CD4-positive, alpha-beta T cell treated with Interleukin-17A for 4 hours (primary cell): ENCODE measurements around the gene HOXC9.

Experiments used
- DNase-seq: peaks from one replicate; pipeline ENCODE4 v3.0.0-alpha.2; 2020; ENCODE audit warnings: mixed read lengths

HOXC9 gene

DNA sequence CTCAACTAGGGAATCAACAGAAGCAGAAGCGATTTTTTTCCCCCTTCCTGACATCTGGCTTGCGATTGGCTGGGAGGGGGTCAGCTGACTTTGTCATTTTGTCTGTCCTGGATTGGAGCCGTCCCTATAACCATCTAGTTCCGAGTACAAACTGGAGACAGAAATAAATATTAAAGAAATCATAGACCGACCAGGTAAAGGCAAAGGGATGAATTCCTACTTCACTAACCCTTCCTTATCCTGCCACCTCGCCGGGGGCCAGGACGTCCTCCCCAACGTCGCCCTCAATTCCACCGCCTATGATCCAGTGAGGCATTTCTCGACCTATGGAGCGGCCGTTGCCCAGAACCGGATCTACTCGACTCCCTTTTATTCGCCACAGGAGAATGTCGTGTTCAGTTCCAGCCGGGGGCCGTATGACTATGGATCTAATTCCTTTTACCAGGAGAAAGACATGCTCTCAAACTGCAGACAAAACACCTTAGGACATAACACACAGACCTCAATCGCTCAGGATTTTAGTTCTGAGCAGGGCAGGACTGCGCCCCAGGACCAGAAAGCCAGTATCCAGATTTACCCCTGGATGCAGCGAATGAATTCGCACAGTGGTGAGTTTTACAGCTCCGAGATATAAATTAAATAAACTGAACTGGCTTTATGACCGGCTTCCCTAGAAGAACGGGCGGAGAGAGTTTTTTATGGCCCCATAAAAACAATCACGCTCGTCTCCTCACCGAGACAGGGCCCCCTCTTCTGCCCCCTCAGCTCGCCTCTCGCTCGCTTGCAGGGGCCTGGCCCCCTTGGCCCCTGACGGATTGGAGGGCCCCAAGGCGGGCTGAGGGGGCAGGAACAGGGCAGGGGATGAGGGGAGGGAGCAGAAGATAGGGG, 28.6 kb downstream of the HOXC9 start, which contains the start of gene HOXC6:
Gene HOXC6, plus strand, starts transcription at position 127 of the 888 bp plus-strand sequence. Its CDS starts 82 bp downstream, at position 209.
- no peak for DNase-seq

DNA sequence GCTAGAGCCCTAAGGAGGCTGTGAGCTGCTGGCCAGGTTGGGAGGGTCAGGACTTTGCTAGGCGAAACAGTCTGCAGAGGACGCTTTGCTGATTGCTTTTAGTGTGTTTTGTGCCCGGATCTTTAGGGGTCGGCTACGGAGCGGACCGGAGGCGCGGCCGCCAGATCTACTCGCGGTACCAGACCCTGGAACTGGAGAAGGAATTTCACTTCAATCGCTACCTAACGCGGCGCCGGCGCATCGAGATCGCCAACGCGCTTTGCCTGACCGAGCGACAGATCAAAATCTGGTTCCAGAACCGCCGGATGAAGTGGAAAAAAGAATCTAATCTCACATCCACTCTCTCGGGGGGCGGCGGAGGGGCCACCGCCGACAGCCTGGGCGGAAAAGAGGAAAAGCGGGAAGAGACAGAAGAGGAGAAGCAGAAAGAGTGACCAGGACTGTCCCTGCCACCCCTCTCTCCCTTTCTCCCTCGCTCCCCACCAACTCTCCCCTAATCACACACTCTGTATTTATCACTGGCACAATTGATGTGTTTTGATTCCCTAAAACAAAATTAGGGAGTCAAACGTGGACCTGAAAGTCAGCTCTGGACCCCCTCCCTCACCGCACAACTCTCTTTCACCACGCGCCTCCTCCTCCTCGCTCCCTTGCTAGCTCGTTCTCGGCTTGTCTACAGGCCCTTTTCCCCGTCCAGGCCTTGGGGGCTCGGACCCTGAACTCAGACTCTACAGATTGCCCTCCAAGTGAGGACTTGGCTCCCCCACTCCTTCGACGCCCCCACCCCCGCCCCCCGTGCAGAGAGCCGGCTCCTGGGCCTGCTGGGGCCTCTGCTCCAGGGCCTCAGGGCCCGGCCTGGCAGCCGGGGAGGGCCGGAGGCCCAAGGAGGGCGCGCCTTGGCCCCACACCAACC, 29.8 kb downstream of the HOXC9 start:
- DNase-seq = no peak

DNA sequence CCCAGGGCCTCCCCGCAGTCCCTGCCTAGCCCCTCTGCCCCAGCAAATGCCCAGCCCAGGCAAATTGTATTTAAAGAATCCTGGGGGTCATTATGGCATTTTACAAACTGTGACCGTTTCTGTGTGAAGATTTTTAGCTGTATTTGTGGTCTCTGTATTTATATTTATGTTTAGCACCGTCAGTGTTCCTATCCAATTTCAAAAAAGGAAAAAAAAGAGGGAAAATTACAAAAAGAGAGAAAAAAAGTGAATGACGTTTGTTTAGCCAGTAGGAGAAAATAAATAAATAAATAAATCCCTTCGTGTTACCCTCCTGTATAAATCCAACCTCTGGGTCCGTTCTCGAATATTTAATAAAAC, 30.5 kb downstream of the HOXC9 start:
- DNase-seq = no peak

DNA sequence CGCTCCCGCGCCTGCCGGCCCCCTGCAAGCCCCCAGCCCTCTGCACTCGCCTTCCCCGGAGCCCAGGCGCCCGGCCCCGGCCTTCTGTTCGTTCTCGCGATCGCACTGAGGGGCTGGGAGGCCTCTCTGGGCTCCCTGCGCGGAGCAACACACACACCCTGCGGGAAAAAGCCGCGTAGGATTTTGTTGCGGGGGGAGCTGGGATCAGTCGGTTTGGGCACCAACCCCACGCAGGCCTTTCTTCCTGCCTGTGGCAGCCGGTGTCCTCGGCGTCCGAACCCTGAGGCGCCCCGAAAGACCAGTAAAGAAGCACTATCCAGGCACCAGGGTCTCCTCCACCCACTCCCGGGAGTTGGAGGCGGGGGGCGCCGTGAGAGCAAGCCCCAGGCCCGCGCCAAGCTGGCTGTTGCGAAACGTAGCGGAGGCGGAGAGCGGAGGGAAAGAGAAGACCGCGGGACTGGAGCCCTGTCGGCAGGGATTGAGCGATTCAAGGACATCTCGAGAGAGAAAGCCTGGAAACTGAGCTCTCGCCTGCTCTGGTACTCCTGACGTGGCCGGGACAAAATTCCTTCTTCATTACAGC, 31.0 kb downstream of the HOXC9 start:
- DNase-seq = no peak

DNA sequence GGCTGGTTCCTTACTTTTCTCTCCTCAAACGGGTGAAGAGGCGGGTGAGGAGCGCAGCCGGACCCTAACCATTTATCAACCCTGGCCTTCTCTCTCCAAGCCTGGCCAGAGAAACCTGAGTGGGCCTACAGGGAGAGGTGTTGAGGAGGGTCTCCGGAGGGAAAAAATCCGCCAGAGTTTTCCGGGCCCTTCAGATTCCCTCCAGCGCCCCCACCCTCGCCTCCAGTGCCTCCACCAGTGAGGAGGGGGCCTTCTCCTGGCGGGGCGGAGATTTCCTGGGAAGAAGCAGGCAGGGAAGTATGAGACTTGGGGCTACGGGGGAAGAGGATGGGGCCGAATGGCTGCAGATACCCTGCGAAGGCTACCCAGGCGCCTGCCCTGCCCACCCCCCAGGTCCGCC, 31.5 kb downstream of the HOXC9 start:
- no peak for DNase-seq

DNA sequence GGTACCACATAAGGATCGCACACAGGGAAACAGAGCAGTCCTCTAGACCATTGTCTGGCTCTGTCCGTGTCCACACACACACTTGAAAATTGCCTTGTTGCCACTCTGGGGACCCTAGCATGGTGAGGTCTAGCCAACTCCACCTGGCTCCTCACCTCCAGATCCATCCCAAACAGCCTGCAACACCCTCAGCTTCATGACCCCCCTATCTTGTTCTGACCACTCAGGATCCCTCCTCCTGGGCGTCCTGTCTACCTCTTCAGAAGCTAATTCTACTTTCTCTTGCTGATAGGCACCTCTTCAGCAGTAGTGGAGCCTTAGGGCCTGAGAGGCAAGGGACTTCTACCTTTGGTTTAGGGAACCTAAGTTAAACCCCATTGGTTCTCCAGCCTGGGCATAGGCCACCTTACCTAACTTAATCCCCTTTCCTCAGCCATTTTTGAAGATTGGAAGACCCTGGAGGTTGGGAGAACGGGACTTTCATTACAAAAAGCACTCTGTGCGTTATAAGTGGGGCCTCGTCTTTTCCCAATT, 32.2 kb downstream of the HOXC9 start:
- DNase-seq = no peak

DNA sequence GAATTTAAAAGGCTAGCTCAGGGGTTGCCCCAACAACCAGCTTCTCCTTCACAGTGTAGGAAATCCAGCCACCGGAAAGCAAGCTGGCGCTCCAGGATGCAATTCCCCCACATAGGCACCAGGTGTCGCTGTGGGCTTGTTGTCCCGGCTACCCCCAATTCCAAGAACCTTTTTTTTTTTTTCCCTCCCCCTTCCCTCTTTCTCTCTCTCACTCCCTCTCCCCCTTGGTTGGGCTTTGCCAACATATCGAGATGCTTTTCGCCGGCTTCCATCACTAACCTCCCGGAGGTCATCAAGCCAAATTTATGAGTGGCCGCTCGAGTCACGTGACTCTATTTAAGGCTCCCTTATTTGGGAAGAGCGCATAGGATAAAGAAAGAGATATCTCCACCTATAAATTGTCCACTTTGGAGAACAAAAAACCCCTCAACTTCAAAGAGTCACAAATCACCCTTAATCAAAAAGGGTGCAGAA, 32.7 kb downstream of the HOXC9 start, which contains the start of gene HOXC5:
Gene HOXC5, plus strand, starts transcription at position 424 of the 474 bp plus-strand sequence. CDS start 73 bp downstream, outside the sequence.
- DNase-seq = peak; percentile 74

DNA sequence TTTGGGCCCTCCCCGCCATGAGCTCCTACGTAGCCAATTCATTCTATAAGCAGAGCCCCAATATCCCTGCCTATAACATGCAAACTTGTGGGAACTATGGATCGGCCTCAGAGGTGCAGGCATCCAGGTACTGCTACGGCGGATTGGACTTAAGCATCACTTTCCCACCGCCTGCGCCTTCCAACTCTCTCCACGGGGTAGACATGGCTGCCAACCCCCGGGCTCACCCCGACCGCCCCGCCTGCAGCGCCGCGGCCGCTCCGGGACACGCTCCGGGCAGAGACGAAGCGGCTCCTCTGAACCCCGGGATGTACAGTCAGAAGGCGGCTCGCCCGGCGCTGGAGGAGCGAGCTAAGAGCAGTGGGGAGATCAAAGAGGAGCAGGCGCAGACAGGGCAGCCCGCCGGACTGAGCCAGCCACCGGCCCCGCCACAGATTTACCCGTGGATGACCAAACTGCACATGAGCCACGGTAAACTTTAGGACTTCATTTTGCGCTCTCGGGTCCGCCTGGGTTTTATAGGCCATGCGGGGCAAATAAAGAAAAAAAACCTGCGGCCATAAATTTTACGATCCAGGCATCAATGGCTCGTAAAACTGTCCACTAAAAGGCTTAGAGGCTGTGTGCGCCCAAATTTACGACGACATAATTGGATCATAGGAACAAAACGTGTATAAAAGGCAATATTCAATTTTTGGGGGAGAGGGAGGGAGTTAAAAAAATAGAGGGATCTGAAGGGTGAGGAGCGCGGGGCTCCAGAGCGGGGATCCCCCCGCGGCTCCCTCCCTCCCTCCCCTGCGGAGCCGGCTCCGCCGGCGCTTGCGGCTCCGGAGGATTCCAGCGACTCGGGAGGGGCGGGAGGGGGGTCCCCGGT, 33.4 kb downstream of the HOXC9 start:
- DNase-seq = no peak

DNA sequence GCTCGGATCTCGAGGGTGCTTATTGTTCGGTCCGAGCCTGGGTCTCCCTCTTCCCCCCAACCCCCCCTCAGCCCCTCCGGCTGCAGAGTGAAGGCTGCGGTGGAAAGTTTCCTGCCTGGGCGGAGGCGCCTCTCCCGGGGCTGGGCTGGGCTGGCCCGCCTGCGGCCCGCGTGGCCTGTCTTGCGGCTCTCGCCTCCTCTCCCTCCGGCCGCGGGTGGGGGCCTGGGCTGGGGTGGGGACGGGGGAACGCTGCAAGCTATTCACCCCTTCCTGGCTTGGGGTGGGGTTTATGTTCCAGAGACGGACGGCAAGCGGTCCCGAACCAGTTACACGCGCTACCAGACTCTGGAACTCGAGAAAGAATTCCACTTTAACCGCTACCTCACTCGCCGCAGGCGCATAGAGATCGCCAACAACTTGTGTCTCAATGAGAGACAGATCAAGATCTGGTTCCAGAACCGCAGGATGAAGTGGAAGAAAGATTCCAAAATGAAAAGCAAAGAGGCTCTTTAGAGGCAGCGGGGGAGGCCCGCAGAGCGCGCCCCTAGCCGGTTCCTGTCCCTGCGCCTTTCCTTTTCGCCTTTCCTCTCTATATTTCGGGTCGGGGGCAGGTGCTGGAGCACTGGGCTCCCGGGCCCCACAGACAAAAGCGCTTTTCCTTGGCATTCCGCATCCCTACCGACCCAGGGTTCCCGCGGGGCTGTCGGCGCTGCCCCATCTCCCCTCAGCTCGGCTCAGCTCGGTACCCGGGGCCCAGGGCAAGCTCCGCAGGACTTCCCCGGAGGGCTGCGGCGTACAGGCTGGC, 34.2 kb downstream of the HOXC9 start:
- DNase-seq = no peak

DNA sequence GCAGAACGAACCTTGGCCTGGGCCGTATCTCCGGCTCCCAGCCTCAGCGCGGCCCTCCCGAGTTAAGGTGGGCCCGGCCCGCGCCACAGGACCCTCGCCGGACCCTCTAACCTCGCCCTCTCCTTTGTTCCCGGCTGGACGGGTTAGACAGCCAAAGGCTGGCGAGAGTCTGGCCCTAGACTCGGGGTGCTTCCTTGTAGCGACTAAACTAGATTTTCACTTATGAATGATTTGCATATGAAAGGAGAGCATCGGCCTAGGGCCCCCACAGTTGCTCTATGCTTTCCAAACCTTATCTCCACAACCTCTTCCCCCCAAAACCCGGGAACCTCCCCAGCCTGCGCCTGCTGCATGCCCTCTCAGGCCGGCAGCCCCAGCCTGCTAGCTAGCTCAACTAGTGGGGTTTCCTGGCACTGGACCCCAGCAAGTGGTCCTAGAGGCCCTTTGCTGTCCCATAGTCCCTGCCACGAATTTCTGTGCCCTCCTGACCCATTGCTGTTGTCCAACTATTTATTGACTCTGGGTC, 34.9 kb downstream of the HOXC9 start:
- no peak for DNase-seq

DNA sequence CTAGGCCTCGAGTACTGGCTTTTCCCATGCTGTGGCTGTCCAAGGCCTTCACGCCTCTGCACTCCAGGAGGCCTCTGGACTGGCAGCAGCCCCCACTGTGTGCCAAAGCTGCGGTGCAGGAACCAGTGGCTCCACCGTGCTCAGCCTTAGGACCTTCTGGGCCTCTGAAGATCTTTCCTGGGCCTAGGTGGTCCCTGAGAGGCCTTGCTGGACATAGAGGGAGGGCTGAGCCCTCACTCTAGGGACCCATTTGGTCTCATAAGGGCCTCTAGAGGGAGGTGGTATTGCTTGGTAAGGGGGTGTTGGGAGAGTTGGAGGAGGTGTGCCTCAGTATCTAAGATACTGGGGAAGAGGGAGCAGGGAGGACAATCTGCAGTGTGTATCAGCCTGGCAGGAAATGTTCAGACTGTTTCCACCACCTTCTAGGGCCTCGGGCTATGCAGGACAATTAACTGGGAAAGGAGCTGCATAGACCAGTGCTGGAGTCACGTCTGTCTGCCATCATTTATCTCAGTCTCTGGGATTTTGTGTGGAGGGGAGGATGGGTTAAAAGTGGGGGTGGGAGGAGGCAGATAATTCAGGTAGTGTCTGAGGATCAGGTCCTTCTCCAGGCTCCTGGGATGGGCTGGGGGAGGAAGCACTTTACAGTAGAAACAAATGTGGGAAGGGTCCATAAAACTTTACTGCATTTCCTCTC, 35.8 kb downstream of the HOXC9 start:
- DNase-seq = no peak

DNA sequence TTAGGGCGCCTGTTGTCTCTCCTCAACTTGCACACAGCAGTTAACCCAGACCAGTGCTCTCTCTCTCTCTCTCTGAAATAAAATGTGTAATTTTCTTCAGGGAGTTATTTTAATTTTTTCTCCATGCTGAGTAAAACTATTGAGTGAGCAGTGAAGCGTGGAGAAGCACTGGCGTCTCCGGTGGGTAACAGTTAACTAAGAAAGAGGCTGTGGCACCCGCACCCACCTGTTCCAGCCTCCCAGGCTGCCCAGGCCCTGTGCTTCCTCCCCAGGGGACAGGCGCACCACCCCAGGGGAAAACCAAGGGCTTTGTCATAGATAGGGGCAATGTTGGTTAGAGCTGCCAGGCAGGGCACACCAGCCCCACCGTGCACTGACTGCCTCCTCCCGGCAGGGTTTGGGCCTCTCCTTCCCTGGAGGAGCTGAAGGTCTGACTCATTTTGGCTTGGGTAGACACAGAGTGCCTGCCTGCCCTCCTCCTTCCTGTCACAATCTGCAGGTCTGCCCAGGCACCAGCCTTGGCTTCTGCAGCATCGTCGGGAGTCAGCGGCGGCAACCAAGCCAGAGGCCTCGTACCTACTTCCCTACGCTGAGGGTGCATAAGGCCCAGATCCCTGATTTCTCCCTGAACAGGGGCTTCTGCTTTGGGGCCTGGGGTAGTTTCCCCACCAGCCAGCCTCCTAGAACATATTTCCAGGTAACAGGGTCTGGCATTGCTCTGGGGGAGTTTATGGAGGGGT, 36.8 kb downstream of the HOXC9 start:
- DNase-seq = no peak

DNA sequence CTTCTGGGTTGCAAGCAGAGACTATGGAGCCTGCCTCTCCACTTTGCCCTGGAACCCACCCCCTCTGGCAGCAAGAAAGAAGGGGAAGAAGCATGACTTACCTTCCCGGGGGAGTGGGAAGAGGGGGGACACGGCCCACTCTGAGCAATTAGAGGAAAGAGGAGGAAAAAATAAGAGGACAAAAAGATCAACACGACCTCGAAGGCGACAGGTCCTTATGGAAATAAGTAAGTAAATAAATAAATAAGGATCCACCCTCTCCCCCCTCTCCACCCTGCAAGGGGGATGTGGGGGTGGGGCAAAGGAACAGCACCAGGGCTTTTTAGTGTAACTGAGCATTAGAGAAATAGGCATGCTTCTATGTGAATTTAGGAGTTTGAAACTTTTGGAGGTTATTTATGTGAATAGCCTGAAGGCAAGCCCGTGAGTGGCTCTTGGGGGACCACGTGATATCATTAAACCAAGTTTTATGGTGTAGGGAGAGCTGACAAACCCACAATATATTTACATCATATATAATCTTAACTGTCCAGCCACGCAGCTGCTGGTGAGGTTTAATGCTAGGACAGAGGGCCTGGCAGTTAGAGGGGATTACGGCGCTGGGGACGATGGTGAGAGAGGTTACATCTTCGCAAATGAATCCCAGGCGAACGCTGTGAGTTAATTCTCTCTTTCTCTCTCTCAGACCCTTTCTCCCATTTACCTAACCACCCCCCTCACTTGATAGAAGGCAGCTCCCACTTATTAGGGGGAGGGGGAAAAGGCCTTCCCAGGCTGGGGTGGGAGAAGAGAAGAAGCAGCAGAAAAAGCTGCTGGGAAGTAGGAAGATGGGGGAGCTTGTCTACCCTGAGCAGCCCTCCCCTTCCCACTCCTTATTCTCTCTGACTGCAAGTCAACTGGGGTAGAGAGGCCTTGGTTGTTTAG, 37.7 kb downstream of the HOXC9 start:
- no peak for DNase-seq

DNA sequence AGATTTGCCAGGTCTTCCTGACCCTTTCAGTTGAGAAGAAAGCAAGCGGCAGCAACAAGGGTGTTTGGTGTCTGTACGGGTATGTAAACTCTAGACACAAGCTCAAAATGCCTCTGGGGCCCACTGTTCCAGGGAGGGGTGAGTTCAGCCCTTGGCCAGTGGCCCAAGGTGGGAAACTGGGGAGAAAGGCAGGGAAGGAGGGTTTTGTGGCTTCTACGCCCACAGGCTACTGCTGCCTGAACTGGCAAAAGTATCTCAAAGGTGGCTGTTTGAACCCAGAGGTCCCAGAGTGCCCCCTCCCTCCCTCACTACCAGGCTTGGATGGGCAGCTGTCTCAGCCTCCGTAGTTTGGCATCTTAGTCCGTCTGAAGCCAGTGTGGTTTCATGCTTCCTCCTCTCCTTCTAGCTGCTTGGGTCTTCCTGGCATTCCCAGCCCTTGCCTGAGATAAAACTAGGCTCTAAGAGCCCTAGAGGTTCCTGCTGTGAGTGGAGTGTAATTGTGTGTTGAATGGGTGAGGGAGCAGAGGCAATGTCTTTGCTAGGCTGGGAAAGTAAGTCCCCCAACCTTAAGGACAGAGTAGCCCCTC, 38.4 kb downstream of the HOXC9 start:
- no peak for DNase-seq

DNA sequence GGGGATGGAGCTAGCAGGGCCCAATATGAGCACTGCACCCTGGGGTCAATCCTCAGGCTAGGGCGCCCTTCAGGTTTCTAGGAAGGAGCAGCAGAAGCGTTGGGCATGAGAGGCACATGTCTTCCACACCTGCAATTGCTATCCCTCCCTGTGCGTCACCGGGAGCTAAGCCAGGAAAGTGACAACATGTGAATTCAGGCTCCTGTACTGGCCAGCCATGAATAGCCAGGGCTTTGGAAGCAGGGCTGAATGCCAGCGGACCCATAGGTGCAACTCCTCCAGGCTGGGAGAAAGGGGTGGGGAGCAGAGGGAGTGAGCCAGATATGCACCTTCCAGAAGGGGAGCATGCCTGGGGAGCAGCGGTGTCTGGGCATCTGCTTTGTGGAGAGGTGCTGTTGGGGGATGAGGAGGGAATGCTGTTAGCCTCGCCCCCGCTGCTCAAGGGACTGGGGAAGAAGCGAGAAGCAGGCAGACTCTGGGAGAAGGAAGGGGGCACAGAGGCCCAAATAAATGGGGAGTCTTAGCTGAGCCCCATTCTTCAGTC, 39.0 kb downstream of the HOXC9 start:
- no peak for DNase-seq

DNA sequence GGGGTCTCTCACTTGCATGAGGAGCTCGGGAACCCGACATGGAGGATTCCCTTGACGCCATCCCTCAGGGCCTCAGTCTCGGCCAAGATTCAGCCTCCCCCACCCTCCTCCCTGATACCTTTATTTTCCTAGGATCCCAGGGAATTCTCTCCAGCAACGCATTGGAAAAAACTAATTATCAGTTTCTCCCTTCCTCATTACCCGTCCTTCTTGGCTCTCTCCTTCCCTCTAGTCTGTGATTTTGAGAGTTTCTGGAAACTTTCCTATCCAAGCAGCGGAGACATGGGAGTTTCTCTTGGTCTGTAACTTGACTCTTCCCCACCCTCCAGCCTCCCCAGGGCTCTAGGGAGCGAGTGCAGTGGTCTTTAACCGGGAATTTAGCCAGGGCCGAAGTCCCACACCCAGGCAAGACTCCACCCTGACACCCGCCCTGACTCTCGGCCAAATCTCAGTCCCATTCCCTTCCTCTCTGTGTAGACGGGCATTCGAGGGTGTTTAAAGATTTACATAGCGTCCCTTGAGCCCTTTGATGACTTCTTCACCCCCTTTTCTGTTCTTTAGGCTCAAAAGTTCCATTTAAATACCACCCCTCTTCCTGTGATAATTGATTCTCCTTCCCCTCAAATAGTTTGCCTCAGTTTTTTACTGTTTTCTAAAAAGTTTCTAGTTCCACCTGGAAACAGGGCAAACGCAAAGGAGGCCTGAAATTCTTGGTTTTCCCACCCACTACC, 39.6 kb downstream of the HOXC9 start:
- no peak for DNase-seq

DNA sequence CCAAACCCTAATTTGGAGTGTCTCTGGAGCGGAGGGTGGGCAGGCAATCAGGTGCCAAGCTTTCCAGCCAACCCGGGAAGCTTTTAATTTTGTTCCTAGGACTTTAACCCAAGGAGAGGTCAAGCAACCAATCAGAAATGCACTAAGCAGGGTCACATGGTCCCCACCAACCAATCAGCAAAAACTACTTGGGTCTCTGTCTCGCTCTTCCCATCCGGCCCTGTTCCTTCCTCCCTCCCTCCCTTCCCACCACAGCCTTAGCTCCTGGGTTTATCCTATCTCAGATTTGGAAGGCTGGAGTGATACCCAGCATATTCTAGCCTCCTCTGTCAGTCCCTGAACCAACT, 40.2 kb downstream of the HOXC9 start:
- DNase-seq = no peak
